ENCODE measurements around the gene USF2.
"Not testable (repeated sequence)": the region's sequence is repeated elsewhere in the genome, so short reads cannot be mapped to it uniquely, and the experiment has no call there.

Gene USF2

GRCh38 chr19:35285465-35285864 is 16.7 kb downstream of the USF2 start:
- DNase-seq: not testable (repeated sequence)

GRCh38 chr19:35286101-35286500 is 17.3 kb downstream of the USF2 start:
- DNase-seq: not testable (repeated sequence)

GRCh38 chr19:35287713-35288112 is 19.0 kb downstream of the USF2 start:
- no peak for DNase-seq

- no peak for DNase-seq
Observed at GRCh38 chr19:35288331-35288730, 19.6 kb downstream of the USF2 start.

- DNase-seq: no peak
Observed at GRCh38 chr19:35288906-35289305, 20.1 kb downstream of the USF2 start.

- DNase-seq: no peak
Observed at GRCh38 chr19:35290381-35291127, 21.8 kb downstream of the USF2 start.

- DNase-seq: no peak
Observed at GRCh38 chr19:35291259-35291658, 22.5 kb downstream of the USF2 start.

- no peak for DNase-seq
Observed at GRCh38 chr19:35291916-35292315, 23.2 kb downstream of the USF2 start, which contains the start of gene MAG. Gene MAG, plus strand, starts transcription at chr19:35292161. Its CDS starts 3,248 bp downstream, at chr19:35295409.

GRCh38 chr19:35292421-35293362 is 23.9 kb downstream of the USF2 start:
- no peak for DNase-seq

GRCh38 chr19:35293363-35293739 is 24.6 kb downstream of the USF2 start:
- no peak for DNase-seq

GRCh38 chr19:35293808-35294207 is 25.0 kb downstream of the USF2 start:
- DNase-seq: no peak

GRCh38 chr19:35294328-35294727 is 25.6 kb downstream of the USF2 start:
- no peak for DNase-seq

- DNase-seq: no peak
Observed at GRCh38 chr19:35294859-35295791, 26.4 kb downstream of the USF2 start.

- no peak for DNase-seq
Observed at GRCh38 chr19:35295792-35296462, 27.2 kb downstream of the USF2 start.

GRCh38 chr19:35296644-35297514 is 28.1 kb downstream of the USF2 start:
- DNase-seq: no peak

GRCh38 chr19:35297515-35297848 is 28.7 kb downstream of the USF2 start:
- DNase-seq: no peak

- DNase-seq: no peak
Observed at GRCh38 chr19:35297922-35298321, 29.2 kb downstream of the USF2 start.

GRCh38 chr19:35298561-35298972 is 29.8 kb downstream of the USF2 start:
- no peak for DNase-seq

- DNase-seq: no peak
Observed at GRCh38 chr19:35299523-35300338, 31.0 kb downstream of the USF2 start.

GRCh38 chr19:35300339-35300649 is 31.5 kb downstream of the USF2 start:
- DNase-seq: no peak

GRCh38 chr19:35301961-35302360 is 33.2 kb downstream of the USF2 start:
- no peak for DNase-seq
